ENCODE results near the gene OXT.
A peak's percentile ranks its signal among the peaks of the same experiment; 100 is the strongest.

GRCh38 chr20:3041854-3042409 lies 29.5 kb upstream of the OXT start:
- no peak for TF ChIP-seq ZBTB33 (IDR thresholded peaks at IDR 0.05)
- TF ChIP-seq FOXA1 (IDR thresholded peaks at IDR 0.05) = peak; percentile 3
- TF ChIP-seq, protein P1, sequence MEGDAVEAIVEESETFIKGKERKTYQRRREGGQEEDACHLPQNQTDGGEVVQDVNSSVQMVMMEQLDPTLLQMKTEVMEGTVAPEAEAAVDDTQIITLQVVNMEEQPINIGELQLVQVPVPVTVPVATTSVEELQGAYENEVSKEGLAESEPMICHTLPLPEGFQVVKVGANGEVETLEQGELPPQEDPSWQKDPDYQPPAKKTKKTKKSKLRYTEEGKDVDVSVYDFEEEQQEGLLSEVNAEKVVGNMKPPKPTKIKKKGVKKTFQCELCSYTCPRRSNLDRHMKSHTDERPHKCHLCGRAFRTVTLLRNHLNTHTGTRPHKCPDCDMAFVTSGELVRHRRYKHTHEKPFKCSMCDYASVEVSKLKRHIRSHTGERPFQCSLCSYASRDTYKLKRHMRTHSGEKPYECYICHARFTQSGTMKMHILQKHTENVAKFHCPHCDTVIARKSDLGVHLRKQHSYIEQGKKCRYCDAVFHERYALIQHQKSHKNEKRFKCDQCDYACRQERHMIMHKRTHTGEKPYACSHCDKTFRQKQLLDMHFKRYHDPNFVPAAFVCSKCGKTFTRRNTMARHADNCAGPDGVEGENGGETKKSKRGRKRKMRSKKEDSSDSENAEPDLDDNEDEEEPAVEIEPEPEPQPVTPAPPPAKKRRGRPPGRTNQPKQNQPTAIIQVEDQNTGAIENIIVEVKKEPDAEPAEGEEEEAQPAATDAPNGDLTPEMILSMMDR (IDR thresholded peaks at IDR 0.05; ENCODE audit: low read depth, low read length, missing input control) = no peak
- no peak for TF ChIP-seq RAD21 (IDR thresholded peaks at IDR 0.05)
- no peak for TF ChIP-seq EGR1 (IDR thresholded peaks at IDR 0.05; ENCODE audit: low read depth in 2 of 2)
- no peak for TF ChIP-seq JUND (IDR thresholded peaks at IDR 0.05)
- peak in 1 of 2 donors; percentile 69 for TF ChIP-seq GABPA (IDR thresholded peaks at IDR 0.05 in 1 of 2, conservative IDR thresholded peaks at IDR 0.05 in 1 of 2)
- TF ChIP-seq, protein P2, sequence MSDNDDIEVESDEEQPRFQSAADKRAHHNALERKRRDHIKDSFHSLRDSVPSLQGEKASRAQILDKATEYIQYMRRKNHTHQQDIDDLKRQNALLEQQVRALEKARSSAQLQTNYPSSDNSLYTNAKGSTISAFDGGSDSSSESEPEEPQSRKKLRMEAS (IDR thresholded peaks at IDR 0.05) = no peak
- TF ChIP-seq TAF1 (conservative IDR thresholded peaks at IDR 0.05) = peak; percentile 51
- no peak for TF ChIP-seq YY1 (IDR thresholded peaks at IDR 0.05)
- no peak for TF ChIP-seq HNF4A (conservative IDR thresholded peaks at IDR 0.05)

Data from liver (tissue), 3 donors.